OCI-LY1 (cell line): ENCODE results near the gene CPLX1.

ENCODE experiments used
- EZH2 ChIP-seq: fragments of 200-600 bp; sonication (generic), shearing (Covaris generic); IDR thresholded peaks from 2 replicates; pipeline ENCODE4 v1.8.0; 2017; ENCODE audit warnings: borderline replicate concordance, mixed run types, mild to moderate bottlenecking, antibody characterized with exemption, low read length, moderate library complexity, mixed read lengths
- TF ChIP-seq, protein P1 (sequence below): fragments of 200-600 bp; sonication (generic), shearing (Covaris generic); IDR thresholded peaks from 2 replicates; pipeline ENCODE4 v1.5.1; 2017; ENCODE audit warnings: mild to moderate bottlenecking, antibody characterized with exemption, low read length, moderate library complexity, mixed read lengths

GRCh38 chr4:772118-772517, 53.8 kb downstream of the CPLX1 start:
- TF ChIP-seq, protein P1, sequence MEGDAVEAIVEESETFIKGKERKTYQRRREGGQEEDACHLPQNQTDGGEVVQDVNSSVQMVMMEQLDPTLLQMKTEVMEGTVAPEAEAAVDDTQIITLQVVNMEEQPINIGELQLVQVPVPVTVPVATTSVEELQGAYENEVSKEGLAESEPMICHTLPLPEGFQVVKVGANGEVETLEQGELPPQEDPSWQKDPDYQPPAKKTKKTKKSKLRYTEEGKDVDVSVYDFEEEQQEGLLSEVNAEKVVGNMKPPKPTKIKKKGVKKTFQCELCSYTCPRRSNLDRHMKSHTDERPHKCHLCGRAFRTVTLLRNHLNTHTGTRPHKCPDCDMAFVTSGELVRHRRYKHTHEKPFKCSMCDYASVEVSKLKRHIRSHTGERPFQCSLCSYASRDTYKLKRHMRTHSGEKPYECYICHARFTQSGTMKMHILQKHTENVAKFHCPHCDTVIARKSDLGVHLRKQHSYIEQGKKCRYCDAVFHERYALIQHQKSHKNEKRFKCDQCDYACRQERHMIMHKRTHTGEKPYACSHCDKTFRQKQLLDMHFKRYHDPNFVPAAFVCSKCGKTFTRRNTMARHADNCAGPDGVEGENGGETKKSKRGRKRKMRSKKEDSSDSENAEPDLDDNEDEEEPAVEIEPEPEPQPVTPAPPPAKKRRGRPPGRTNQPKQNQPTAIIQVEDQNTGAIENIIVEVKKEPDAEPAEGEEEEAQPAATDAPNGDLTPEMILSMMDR: no peak
- no peak for TF ChIP-seq EZH2
